K562 treated with DMSO at 1 percent for 48 hours (cell line): ENCODE measurements around the gene UCP3. TPM values are rescaled to one million over a fixed set of nuclear protein-coding genes. Genes with fewer than 3 reads are reported as not detected.

Experiments used
- total RNA-seq: library from RNA; unstranded; fragments of 300-600 nt; gene quantifications from 2 replicates; pipeline ENCODE4 v1.2.3, GENCODE V29; 2022; ENCODE audit warnings: low replicate concordance; ENCODE audit errors: extremely low read depth

Gene UCP3
- total RNA-seq = not detected in 2 replicates

DNA sequence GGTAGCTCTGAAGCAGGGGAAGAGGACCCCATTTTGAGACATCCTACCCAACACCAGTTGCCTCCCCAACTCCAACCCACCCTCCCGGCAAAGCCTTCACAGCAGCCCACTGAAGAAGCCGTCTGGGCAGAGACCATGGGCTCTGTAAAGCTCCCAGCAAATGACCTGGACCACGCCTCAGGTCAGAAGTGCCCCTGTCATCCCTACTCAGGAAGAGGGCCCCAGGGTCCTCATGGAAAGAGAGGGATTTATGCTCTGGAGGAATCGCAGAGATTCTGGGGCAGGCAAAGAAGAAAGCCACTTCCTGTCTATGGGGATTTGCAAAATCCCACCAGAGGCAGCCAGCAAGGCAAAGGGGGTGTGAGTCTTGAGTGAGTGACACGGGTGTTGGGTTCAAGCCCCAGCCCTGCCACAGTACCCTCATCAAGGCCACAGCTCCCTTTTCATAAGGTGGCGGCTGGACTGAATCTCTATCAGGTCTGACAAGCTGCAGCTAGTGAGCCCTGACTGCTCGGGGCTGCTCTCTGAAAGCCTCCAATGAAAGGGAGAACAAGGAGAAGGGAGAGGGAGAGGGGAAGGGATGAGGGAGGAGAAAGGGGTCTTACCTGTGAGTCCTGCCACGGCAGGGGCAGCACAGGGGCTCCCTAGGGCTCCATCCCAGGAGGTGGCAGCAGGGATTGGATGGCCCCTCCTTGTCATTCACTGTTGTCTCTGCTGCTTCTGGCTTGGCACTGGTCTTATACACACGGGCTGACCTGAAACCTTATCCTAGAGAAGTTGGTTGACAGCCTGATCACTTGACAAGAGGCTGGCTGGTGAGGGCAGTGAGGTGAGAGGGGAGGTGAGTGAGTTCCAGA, at the start of gene UCP3:
Gene UCP3 (minus strand): TSS at position 713 of the 857 bp plus-strand sequence. CDS start 2,043 bp downstream, outside the sequence.

GRCh38 chr11:73982595-73982989, 26.3 kb downstream of the UCP3 start, which contains the start of gene UCP2:
Gene UCP2, minus strand, starts transcription at chr11:73982843. Its CDS starts 4,465 bp downstream, at chr11:73978378.

GRCh38 chr11:73950869-73951710, 57.8 kb downstream of the UCP3 start, which contains the start of gene DNAJB13:
Gene DNAJB13, plus strand, starts transcription at chr11:73951026. Its CDS starts 44 bp downstream, at chr11:73951070.

Other genes with a start within 250 kb of the UCP3 start
- not detected in 2 replicates for gene RAB6A, start 248.0 kb downstream of the UCP3 start, total RNA-seq
- not detected in 2 replicates for gene MRPL48, start 221.2 kb downstream of the UCP3 start, total RNA-seq
- not detected in 2 replicates for gene COA4, start 132.2 kb downstream of the UCP3 start, total RNA-seq
- gene PAAF1, start 132.1 kb downstream of the UCP3 start, total RNA-seq = not detected in 2 replicates
- gene DNAJB13, start 58.1 kb downstream of the UCP3 start, total RNA-seq = not detected in 2 replicates
- not detected in 2 replicates for gene UCP2, start 26.2 kb downstream of the UCP3 start, total RNA-seq
- gene C2CD3, start 161.9 kb upstream of the UCP3 start, total RNA-seq = not detected in 2 replicates
- gene PPME1, start 162.2 kb upstream of the UCP3 start, total RNA-seq = not detected in 2 replicates